Osteoblast (primary cell): Measurements from ENCODE around the gene SPTLC3. TPM values are rescaled to one million over a fixed set of nuclear protein-coding genes. Genes with fewer than 3 reads are reported as not detected.

Experiments
- DNase-seq: peaks from one replicate; pipeline ENCODE4 v3.0.0; 2011; ENCODE audit warnings: low spot score, mixed read lengths; ENCODE audit not compliant: insufficient read length; ENCODE audit errors: missing footprints
- H2AFZ ChIP-seq: 2 replicates; pipeline ENCODE4 v1.6.0; 2011; ENCODE audit warnings: mild to moderate bottlenecking, low read length
- H3K27ac ChIP-seq: 2 replicates; pipeline ENCODE4 v1.5.1; 2011; ENCODE audit warnings: mild to moderate bottlenecking, low read depth, low read length, moderate library complexity
- H3K27me3 ChIP-seq: 2 replicates; pipeline ENCODE4 v1.6.0; 2012; ENCODE audit warnings: mild to moderate bottlenecking, control low read depth, inconsistent platforms, low read length, moderate library complexity; ENCODE audit not compliant: insufficient read depth
- H3K36me3 ChIP-seq: 2 replicates; pipeline ENCODE4 v1.5.1; 2011; ENCODE audit warnings: mild to moderate bottlenecking, low read length, control low read depth, moderate library complexity; ENCODE audit not compliant: insufficient read depth
- H3K4me1 ChIP-seq: 2 replicates; pipeline ENCODE4 v1.5.1; 2011; ENCODE audit warnings: mild to moderate bottlenecking, low read length, control low read depth, moderate library complexity; ENCODE audit not compliant: insufficient read depth
- H3K4me2 ChIP-seq: 2 replicates; pipeline ENCODE4 v1.6.0; 2011; ENCODE audit warnings: mild to moderate bottlenecking, low read length; ENCODE audit not compliant: insufficient read depth
- H3K4me3 ChIP-seq: fragments of 200-600 bp; sonication (generic); 3 replicates; pipeline ENCODE4 v1.5.1; 2012; ENCODE audit warnings: mild to moderate bottlenecking, low read length, inconsistent platforms; ENCODE audit not compliant: insufficient read depth
- H3K79me2 ChIP-seq: 2 replicates; pipeline ENCODE4 v1.6.0; 2012; ENCODE audit warnings: mild to moderate bottlenecking, low read length, control low read depth, inconsistent platforms; ENCODE audit not compliant: insufficient read depth
- H3K9me3 ChIP-seq: 2 replicates; pipeline ENCODE4 v1.5.1; 2011; ENCODE audit warnings: low read depth, low read length, control low read depth
- H4K20me1 ChIP-seq: 2 replicates; pipeline ENCODE4 v1.6.0; 2012; ENCODE audit warnings: mild to moderate bottlenecking, low read length, control low read depth; ENCODE audit not compliant: insufficient read depth
- total RNA-seq: library from RNA; depleted of rRNA; stranded (reverse); fragments of >200 nt; gene quantifications from 2 replicates; pipeline ENCODE4 v1.2.3, GENCODE V29; 2012
- TF ChIP-seq, protein P1 (sequence below): IDR thresholded peaks from 2 replicates; pipeline ENCODE4 v1.5.1; 2011; ENCODE audit warnings: mild to moderate bottlenecking, low read depth, low read length, moderate library complexity; ENCODE audit errors: extremely low read depth

SPTLC3 gene
- total RNA-seq, 1 donor: 14.8 TPM

DNA sequence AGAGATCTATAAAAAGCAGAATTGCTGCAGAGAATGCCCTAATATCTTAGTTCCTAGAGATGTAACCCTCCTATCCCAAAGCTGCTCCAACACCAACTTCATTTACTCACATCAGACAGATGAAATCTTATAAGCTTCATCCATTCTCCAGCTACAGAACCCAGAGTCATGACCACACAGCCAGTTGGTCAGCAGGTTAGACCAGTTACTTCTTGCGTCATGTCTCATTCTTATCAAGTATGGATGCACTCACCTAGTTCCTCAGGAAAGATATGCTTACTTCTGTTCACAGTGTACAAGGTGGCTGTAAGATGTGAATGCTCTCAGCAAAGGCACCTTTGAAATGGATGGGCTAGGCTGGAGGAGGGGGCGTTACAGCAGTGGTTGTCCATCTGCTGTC lies 164.4 kb downstream of the SPTLC3 start:
- no peaks in the 10 kb centered on the region for H3K36me3 ChIP-seq
- H3K9me3 ChIP-seq: no peaks in the 10 kb centered on the region
- H3K27ac ChIP-seq: no peak overlapping the region
- no peaks in the 10 kb centered on the region for H3K27me3 ChIP-seq
- TF ChIP-seq, protein P1, sequence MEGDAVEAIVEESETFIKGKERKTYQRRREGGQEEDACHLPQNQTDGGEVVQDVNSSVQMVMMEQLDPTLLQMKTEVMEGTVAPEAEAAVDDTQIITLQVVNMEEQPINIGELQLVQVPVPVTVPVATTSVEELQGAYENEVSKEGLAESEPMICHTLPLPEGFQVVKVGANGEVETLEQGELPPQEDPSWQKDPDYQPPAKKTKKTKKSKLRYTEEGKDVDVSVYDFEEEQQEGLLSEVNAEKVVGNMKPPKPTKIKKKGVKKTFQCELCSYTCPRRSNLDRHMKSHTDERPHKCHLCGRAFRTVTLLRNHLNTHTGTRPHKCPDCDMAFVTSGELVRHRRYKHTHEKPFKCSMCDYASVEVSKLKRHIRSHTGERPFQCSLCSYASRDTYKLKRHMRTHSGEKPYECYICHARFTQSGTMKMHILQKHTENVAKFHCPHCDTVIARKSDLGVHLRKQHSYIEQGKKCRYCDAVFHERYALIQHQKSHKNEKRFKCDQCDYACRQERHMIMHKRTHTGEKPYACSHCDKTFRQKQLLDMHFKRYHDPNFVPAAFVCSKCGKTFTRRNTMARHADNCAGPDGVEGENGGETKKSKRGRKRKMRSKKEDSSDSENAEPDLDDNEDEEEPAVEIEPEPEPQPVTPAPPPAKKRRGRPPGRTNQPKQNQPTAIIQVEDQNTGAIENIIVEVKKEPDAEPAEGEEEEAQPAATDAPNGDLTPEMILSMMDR: no peak
- no peak overlapping the region for H3K4me2 ChIP-seq
- H3K79me2 ChIP-seq: no peaks in the 10 kb centered on the region
- H2AFZ ChIP-seq: no peak overlapping the region
- no peak for DNase-seq
- H4K20me1 ChIP-seq: no peaks in the 10 kb centered on the region
- no peak overlapping the region for H3K4me3 ChIP-seq
- H3K4me1 ChIP-seq: no peaks in the 10 kb centered on the region

DNA sequence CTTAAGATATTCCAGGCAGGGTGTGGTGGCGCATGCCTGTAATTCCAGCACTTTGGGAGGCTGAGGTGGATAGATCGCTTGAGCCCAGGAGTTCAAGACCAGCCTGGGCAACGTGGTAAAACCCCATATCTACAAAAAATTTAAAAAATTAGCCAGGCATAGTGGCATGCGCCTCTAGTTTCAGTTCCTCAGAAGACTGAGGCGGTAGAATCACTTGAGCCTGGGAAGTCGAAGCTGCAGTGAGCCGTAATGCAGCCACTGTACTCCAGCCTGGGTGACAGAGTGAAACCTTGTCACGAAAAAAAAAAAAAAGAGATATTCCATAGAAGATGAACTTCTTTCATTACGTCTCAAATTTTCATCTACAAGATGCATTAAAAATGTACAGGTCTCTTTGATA lies 165.6 kb downstream of the SPTLC3 start:
- Histone ChIP-seq H2AFZ (no peak overlapping the region), H3K79me2 (no peaks in the 10 kb centered on the region), H3K36me3 (no peaks in the 10 kb centered on the region), H4K20me1 (no peaks in the 10 kb centered on the region), H3K27ac (no peak overlapping the region), H3K27me3 (no peaks in the 10 kb centered on the region), H3K4me1 (no peaks in the 10 kb centered on the region), H3K4me3 (no peak overlapping the region), H3K9me3 (no peaks in the 10 kb centered on the region), H3K4me2 (no peak overlapping the region)
- TF ChIP-seq, protein P1: no peak
- DNase-seq: no peak

DNA sequence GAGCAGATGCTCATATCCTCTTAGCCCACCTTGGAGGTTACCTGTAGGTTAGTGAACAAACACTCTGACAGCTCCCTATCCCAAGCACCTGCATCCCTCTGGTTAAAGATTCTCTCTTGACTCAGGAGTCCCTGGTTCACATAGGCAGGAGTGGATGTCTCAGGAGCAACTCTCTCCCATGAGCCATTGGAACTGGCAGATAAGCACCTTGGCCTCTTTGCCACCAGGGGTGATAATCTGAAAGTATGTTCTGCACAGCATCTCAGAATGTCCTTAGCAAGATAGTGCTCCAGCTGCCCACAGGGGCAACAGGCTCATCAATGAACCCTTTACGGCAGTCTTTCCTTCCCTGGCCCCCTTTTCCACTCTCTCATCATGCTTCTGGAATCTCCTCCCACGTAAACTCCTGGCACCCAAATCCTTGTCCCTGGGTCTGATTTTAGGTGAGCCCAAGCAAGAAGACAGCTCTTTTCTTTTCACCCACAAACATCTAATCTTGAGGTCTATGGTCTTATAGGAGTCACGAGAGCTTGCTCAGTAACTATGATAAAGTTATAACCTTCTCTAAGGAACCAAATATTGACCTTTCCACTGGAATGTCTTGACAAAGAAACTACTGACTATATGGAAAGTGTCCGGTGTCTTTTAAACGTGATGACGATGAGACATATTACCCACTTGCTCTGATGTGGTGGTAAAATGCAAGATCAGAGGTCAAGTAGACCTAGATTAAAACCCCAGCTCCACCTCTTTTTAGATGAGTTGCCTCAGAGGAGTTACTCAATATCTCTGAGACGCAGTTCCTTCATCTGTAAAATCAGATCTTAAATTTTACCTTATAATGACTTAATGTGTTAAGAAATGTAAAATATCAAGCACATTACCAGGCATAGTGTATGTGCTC lies 172.5 kb downstream of the SPTLC3 start:
- no peak for DNase-seq
- no peak overlapping the region for H3K4me3 ChIP-seq
- H3K4me1 ChIP-seq: no peaks in the 10 kb centered on the region
- H3K36me3 ChIP-seq: no peaks in the 10 kb centered on the region
- no peaks in the 10 kb centered on the region for H3K27me3 ChIP-seq
- no peaks in the 10 kb centered on the region for H4K20me1 ChIP-seq
- no peak overlapping the region for H2AFZ ChIP-seq
- H3K9me3 ChIP-seq: no peaks in the 10 kb centered on the region
- H3K4me2 ChIP-seq: no peak overlapping the region
- TF ChIP-seq, protein P1: no peak
- H3K79me2 ChIP-seq: no peaks in the 10 kb centered on the region
- H3K27ac ChIP-seq: no peak overlapping the region

DNA sequence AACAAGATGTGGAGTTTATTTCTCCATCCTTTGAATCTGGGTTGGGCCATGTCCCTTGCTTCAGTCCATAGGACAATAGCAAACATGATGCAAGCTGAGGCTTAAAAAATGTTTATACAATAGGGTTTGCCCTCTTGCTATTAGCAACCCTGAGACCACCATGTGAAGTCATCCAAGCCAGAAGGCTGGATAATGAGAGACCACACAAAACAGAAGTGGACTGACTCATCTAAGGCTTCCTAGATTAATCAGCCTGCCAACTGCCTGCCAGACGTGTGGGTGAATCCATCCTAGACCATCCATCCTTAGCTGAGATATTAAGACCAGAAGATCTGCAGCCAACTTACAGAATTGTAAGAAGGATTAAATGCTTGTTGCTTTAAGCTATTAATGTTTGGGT lies 174.2 kb downstream of the SPTLC3 start:
- H3K36me3 ChIP-seq: no peaks in the 10 kb centered on the region
- H3K4me1 ChIP-seq: no peaks in the 10 kb centered on the region
- TF ChIP-seq, protein P1: no peak
- no peaks in the 10 kb centered on the region for H4K20me1 ChIP-seq
- no peak overlapping the region for H3K4me3 ChIP-seq
- H3K9me3 ChIP-seq: no peaks in the 10 kb centered on the region
- no peak overlapping the region for H3K4me2 ChIP-seq
- no peaks in the 10 kb centered on the region for H3K27me3 ChIP-seq
- H2AFZ ChIP-seq: no peak overlapping the region
- no peaks in the 10 kb centered on the region for H3K79me2 ChIP-seq
- H3K27ac ChIP-seq: no peak overlapping the region
- no peak for DNase-seq
